WTC11 (cell line): ENCODE data around the gene ELOB. TPM values are rescaled to one million over a fixed set of nuclear protein-coding genes. Genes with fewer than 3 reads are reported as not detected.

Experiments used
- ATAC-seq: fragments of 200-7000 bp; cut with Tn5 transposase; 2 replicates; pipeline ENCODE4 v1.10.0; 2021; ENCODE audit warnings: mild to moderate bottlenecking, moderate library complexity
- CTCF ChIA-PET: fragments of 300-600 bp; sonication (Branson Sonifier 250); formaldehyde crosslinking; loops from one replicate; lab custom pipeline; 2021; ENCODE audit warnings: antibody characterized with exemption; lab: Charles Lee
- POLR2A ChIA-PET: fragments of 350-600 bp; sonication (Branson Sonifier 250); formaldehyde crosslinking; loops from one replicate; lab custom pipeline; 2021; ENCODE audit warnings: antibody characterized with exemption; lab: Charles Lee
- DNase-seq: peaks from one replicate; pipeline ENCODE4 v3.0.0; 2021; ENCODE audit warnings: low spot score
- H3K27ac Mint-ChIP-seq: 2 replicates; pipeline ENCODE4 v1.8.0; 2021; ENCODE audit warnings: mixed read lengths
- H3K27me3 Mint-ChIP-seq: 2 replicates; pipeline ENCODE4 v1.8.0; 2021; ENCODE audit warnings: low read depth, mild to moderate bottlenecking, moderate library complexity, mixed read lengths
- H3K36me3 Mint-ChIP-seq: 2 replicates; pipeline ENCODE4 v1.8.0; 2021; ENCODE audit warnings: mixed read lengths
- H3K4me1 Mint-ChIP-seq: 2 replicates; pipeline ENCODE4 v1.8.0; 2022; ENCODE audit warnings: mixed read lengths
- H3K4me3 Mint-ChIP-seq: 2 replicates; pipeline ENCODE4 v1.8.0; 2021; ENCODE audit warnings: mild to moderate bottlenecking, moderate library complexity, mixed read lengths
- H3K9me3 Mint-ChIP-seq: 2 replicates; pipeline ENCODE4 v1.8.0; 2021; ENCODE audit warnings: mixed read lengths
- AFF4 ChIP-seq: sonication (generic); formaldehyde crosslinking; IDR thresholded peaks from 2 replicates; pipeline ENCODE4 v1.8.1; 2023; ENCODE audit warnings: mild to moderate bottlenecking, missing genetic modification reagents, borderline replicate concordance
- ARID4B ChIP-seq: sonication (generic); formaldehyde crosslinking; IDR thresholded peaks from 2 replicates; pipeline ENCODE4 v1.8.0; 2023; ENCODE audit warnings: missing genetic modification reagents, mild to moderate bottlenecking, borderline replicate concordance
- ATF6 ChIP-seq: sonication (generic); formaldehyde crosslinking; IDR thresholded peaks from 2 replicates; pipeline ENCODE4 v1.8.1; 2023; ENCODE audit warnings: mild to moderate bottlenecking, missing genetic modification reagents
- CDX4 ChIP-seq: fragments of 250-450 bp; sonication (Bioruptor Pico); IDR thresholded peaks from 2 replicates; pipeline ENCODE4 v1.9.0; 2021; ENCODE audit warnings: moderate library complexity, mild to moderate bottlenecking, inconsistent platforms, borderline replicate concordance
- EMX1 ChIP-seq: fragments of 250-450 bp; sonication (Bioruptor Pico); IDR thresholded peaks from 2 replicates; pipeline ENCODE4 v1.8.0; 2021; ENCODE audit warnings: mild to moderate bottlenecking
- ETV6 ChIP-seq: sonication (generic); formaldehyde crosslinking; IDR thresholded peaks from 2 replicates; pipeline ENCODE4 v1.8.1; 2022; ENCODE audit warnings: mild to moderate bottlenecking, missing genetic modification reagents
- JUN ChIP-seq: sonication (generic); formaldehyde crosslinking; IDR thresholded peaks from 2 replicates; pipeline ENCODE4 v1.8.0; 2023; ENCODE audit warnings: mild to moderate bottlenecking, missing genetic modification reagents
- NFATC4 ChIP-seq: fragments of 250-450 bp; sonication (Bioruptor Pico); IDR thresholded peaks from 2 replicates; pipeline ENCODE4 v1.9.0; 2021; ENCODE audit warnings: mild to moderate bottlenecking
- NFE2L1 ChIP-seq: sonication (generic); formaldehyde crosslinking; IDR thresholded peaks from 2 replicates; pipeline ENCODE4 v1.8.1; 2023; ENCODE audit warnings: missing genetic modification reagents
- SMAD4 ChIP-seq: sonication (generic); formaldehyde crosslinking; IDR thresholded peaks from 2 replicates; pipeline ENCODE4 v1.8.0; 2022; ENCODE audit warnings: mild to moderate bottlenecking, missing genetic modification reagents
- SOX15 ChIP-seq: fragments of 250-450 bp; sonication (Bioruptor Pico); IDR thresholded peaks from 2 replicates; pipeline ENCODE4 v1.9.0; 2021; ENCODE audit warnings: mild to moderate bottlenecking
- ZMAT4 ChIP-seq: fragments of 250-450 bp; sonication (Bioruptor Pico); IDR thresholded peaks from 2 replicates; pipeline ENCODE4 v1.9.0; 2021; ENCODE audit warnings: mild to moderate bottlenecking
- ZNF121 ChIP-seq: sonication (generic); formaldehyde crosslinking; IDR thresholded peaks from 2 replicates; pipeline ENCODE4 v1.8.0; 2023; ENCODE audit warnings: missing genetic modification reagents
- ZNF138 ChIP-seq: sonication (generic); formaldehyde crosslinking; conservative IDR thresholded peaks from 2 replicates; pipeline ENCODE4 v1.8.1; 2022; ENCODE audit warnings: mild to moderate bottlenecking, moderate library complexity, missing genetic modification reagents
- ZNF416 ChIP-seq: fragments of 250-450 bp; sonication (Bioruptor Pico); IDR thresholded peaks from 2 replicates; pipeline ENCODE4 v1.9.0; 2021; ENCODE audit warnings: mild to moderate bottlenecking, inconsistent platforms
- ZSCAN18 ChIP-seq: fragments of 250-450 bp; sonication (Bioruptor Pico); IDR thresholded peaks from 2 replicates; pipeline ENCODE4 v2.1.2; 2022; ENCODE audit warnings: mild to moderate bottlenecking, moderate library complexity
- total RNA-seq: library from RNA; stranded (reverse); gene quantifications from 3 replicates; pipeline ENCODE4 v1.2.3, GENCODE V29; 2021

The ELOB gene
- total RNA-seq, 1 experiment from 2014 or later, result 252 TPM

GRCh38 chr16:2771496-2772402 lies 5.3 kb downstream of the ELOB start:
- H3K4me3 Mint-ChIP-seq, result no peak overlapping the region
- peaks cover 66% of the 10 kb centered on the region for H3K36me3 Mint-ChIP-seq
- DNase-seq, result no peak
- TF ChIP-seq AFF4 (no peak), ZNF121 (no peak), ZNF416 (CRISPR knock-in tag) (peak; percentile 59; the same call in 1 of the 2 replicates), ZSCAN18 (CRISPR knock-in tag) (no peak), NFE2L1 (CRISPR knock-in tag) (no peak), NFATC4 (CRISPR knock-in tag) (0 out of 2 replicates have a peak, but pooled peaks have one; percentile 8), EMX1 (CRISPR knock-in tag) (peak; percentile 25; the same call in 1 of the 2 replicates), SMAD4 (CRISPR knock-in tag) (no peak)
- TF ChIP-seq, all 79 proteins: peak for 3
- Mint-ChIP-seq H3K9me3 (peaks cover under 1% of the 10 kb centered on the region), H3K27ac (peak overlapping the region; percentile 86), H3K4me1 (peaks cover 11% of the 10 kb centered on the region), H3K27me3 (no peaks in the 10 kb centered on the region)
- no peak for ATAC-seq
- ChIA-PET POLR2A (interaction anchor here (1.0 kb wide), 1 partner anchor 19 kb away, joined by 4 read pairs; the partner anchor contains the start of gene SRRM2), CTCF (interaction anchor here (0.5 to 2.0 kb wide), 3 partner anchors 13 to 52 kb away, joined by 3 to 4 read pairs (median 3); partner anchors contain the start of gene PRSS21)

GRCh38 chr16:2770057-2770951 lies 6.8 kb downstream of the ELOB start:
- no peak for DNase-seq
- Mint-ChIP-seq H3K4me1 (peaks cover 4% of the 10 kb centered on the region), H3K9me3 (peaks cover 13% of the 10 kb centered on the region), H3K36me3 (peaks cover 80% of the 10 kb centered on the region), H3K4me3 (no peak overlapping the region), H3K27ac (peak overlapping the region; percentile 96; the same call in 1 of the 2 replicates), H3K27me3 (no peaks in the 10 kb centered on the region)
- CTCF ChIA-PET, result interaction anchor here (0.9 to 1.0 kb wide), 2 partner anchors 11 to 54 kb away, joined by 3 to 4 read pairs; no protein-coding TSS in a partner anchor
- POLR2A ChIA-PET, result no interaction called here
- ATAC-seq, result peak; percentile 19
- TF ChIP-seq ZSCAN18 (CRISPR knock-in tag) (no peak), ARID4B (CRISPR knock-in tag) (no peak), CDX4 (no peak), ZNF138 (CRISPR knock-in tag) (no peak), ETV6 (CRISPR knock-in tag) (no peak), ATF6 (CRISPR knock-in tag) (no peak), JUN (CRISPR knock-in tag) (no peak), SOX15 (CRISPR knock-in tag) (no peak), ZMAT4 (CRISPR knock-in tag) (no peak)
